NCI-H1436 treated with DMSO at 0.1 percent for 48 hours (cell line): ENCODE data around the gene ICOS.

Experiments
- DNase-seq: peaks from one replicate; lab custom pipeline; 2025; lab: John Stamatoyannopoulos, UW

Gene ICOS, protein sequence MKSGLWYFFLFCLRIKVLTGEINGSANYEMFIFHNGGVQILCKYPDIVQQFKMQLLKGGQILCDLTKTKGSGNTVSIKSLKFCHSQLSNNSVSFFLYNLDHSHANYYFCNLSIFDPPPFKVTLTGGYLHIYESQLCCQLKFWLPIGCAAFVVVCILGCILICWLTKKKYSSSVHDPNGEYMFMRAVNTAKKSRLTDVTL

GRCh38 chr2:203936535-203936934, at the start of gene ICOS:
ICOS (plus strand) TSS chr2:203936763; CDS start chr2:203936815, 52 bp downstream.
- DNase-seq: no peak

DNA sequence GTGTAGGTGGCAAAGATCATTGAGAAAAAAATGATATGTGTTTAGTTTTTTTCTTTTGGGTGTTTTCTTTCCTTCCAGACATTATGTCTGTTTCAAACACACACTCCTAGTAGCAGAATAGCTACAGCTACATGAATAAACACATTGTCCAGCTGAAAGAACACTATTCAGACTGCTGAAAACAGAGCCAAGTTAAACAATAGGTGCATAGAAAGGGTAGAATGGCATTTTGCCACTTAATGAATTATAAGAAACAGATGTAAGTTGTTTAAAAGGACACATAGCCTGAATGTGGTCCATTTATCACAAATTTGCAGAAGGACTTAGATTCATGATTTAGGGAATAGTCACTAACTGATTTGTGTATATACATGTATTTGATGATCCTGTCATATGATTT, 48.9 kb upstream of the ICOS start:
- no peak for DNase-seq

DNA sequence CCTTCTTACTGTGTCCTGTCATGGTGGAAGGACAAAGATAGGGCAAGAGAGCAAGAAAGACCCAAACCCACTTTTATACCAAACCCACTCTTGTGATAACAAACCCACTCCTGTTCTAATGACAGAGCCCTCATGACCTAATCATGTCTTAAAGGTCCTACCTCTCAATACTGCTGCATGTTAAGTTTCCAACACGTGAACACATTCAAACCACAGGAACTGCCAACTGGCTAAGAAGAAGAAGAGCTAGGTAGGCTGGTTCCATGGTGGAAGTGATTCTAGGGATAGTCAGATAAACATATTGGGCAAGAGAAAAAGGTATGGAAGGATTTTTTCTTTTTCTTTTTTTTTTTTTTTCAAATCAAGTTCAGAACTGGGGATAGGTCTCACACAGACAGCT, 47.0 kb upstream of the ICOS start:
- no peak for DNase-seq

DNA sequence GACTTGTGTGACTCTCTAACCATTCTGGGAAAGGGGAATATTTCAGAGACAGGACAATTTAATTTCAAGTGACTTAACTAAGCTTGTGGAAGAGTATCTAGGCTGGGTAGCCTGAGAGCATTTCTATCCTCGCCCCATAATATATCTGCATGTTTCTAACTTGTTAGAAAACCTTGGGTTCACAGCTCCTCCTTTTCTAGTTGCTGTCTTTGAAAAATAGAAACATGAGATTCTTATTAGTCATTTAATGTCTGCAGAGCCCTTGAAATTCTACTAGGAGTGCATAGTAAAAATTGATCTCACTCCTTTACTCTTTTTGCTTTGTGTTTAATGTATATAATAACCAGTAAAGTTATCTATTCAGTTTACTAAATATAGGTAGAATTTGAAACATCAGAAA, 46.6 kb upstream of the ICOS start:
- no peak for DNase-seq

GRCh38 chr2:203890733-203891132, 45.8 kb upstream of the ICOS start:
- DNase-seq: no peak

DNA sequence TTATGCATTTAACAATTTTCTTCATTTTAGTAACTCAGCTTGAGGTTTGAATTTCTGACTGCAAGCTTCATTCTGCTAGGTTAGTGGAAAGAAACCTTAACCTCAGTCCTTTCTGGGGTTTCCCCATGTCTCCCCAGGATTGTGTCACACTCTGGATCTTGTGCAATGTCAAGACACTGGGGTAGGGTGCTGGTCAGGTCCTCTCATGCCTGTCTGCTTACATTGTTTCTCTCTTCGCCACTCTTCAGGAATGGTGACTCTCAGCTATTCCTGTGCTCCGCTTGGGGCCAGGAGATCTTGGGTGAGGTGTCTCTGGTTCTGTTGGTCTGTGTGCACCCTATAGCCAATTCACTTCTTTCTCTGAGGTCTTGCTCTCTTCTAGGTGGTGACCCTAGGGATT, 45.1 kb upstream of the ICOS start:
- no peak for DNase-seq

GRCh38 chr2:203892207-203892606, 44.4 kb upstream of the ICOS start:
- no peak for DNase-seq

GRCh38 chr2:203893401-203893800, 43.2 kb upstream of the ICOS start:
- DNase-seq: no peak

- DNase-seq: no peak
These were observed 42.7 kb upstream of the ICOS start for GRCh38 chr2:203893840-203894239.

GRCh38 chr2:203894262-203894661, 42.3 kb upstream of the ICOS start:
- no peak for DNase-seq

- DNase-seq: no peak
These were observed 39.0 kb upstream of the ICOS start for GRCh38 chr2:203897544-203897943.

GRCh38 chr2:203898657-203899056, 37.9 kb upstream of the ICOS start:
- DNase-seq: no peak

GRCh38 chr2:203900253-203900652, 36.3 kb upstream of the ICOS start:
- no peak for DNase-seq

- no peak for DNase-seq
These were observed 32.5 kb upstream of the ICOS start for GRCh38 chr2:203904022-203904421.

- no peak for DNase-seq
These were observed 30.9 kb upstream of the ICOS start for GRCh38 chr2:203905656-203906055.

- no peak for DNase-seq
These were observed 28.3 kb upstream of the ICOS start for GRCh38 chr2:203908066-203908796.

- no peak for DNase-seq
These were observed 27.8 kb upstream of the ICOS start for GRCh38 chr2:203908797-203909185.

DNA sequence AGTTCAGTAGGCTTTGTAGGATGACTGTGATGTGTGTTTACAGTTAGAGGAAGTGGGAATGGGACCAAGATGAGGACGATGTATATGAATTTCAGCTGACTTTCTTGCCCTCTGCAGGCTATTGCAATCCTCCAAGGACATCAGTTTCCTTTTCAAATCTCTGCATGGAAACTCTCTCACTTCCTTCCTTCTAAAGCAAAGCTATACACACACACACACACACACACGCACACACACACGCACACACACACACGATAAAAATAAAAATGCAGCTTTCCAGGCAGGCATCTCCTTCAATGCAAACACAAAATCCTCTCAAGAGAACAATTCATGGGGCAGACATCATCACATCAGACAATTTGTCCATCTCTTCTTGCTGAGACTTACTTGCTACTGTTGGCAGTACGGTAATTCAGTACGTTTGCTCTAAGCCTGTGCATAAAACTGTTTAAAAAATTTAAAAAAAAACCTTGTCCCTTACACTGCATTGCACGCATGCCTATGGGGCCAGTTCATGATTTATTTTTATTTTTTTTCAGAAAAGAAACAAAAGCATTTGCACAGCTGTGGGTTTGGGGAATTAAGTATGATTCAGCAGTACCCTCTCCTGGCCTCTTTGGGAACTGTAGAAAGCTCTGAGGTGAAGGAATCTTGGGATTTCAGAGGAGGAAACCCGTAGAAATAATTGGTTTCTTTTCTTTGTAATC, 27.1 kb upstream of the ICOS start:
- no peak for DNase-seq

DNA sequence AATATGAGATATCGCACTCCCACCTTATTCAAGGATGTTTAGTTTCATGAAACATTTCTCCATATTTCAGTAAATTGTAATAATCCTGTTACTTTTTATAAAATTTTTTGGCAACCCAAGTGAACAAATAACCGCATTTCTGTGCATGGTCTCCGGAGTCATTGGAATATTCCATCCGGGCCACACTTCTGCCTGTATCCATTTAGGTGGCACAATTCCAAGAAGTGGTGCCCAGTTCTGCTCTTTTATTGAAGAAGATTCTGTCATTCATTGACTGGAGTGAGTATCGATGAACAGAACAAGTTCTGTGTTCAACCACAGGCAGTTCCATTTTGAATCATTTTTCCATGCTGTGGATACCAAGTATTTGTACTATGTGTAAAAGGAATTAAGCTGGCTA, 26.6 kb upstream of the ICOS start:
- no peak for DNase-seq

DNA sequence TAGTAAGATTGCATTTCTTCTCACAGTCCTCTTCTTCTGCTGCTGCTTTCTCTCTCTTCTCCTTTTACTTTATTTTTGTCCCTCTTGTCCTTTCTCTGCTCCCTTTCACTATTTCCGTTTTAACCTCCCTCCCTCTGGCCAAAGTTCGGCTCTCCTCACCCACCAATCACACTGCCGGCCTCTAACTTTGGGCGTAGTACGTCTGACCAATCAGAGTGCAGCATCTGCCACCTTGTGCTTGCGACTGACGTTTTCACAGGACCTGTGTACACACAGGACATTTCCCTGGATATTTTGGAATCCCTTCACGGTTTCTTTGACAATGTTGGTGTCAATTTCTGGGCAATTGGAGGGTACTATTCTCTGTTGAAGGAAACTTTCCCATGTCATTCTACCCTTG, 22.6 kb upstream of the ICOS start:
- no peak for DNase-seq

GRCh38 chr2:203914546-203915182, 21.9 kb upstream of the ICOS start:
- DNase-seq: no peak

GRCh38 chr2:203915256-203915655, 21.3 kb upstream of the ICOS start:
- DNase-seq: no peak

- no peak for DNase-seq
These were observed 19.8 kb upstream of the ICOS start for GRCh38 chr2:203916756-203917155.
